ENCODE data around the gene NPR1.
"Not testable (repeated sequence)": the region's sequence is repeated elsewhere in the genome, so short reads cannot be mapped to it uniquely, and the experiment has no call there.

Gene NPR1

GRCh38 chr1:153678519-153679336, at the start of gene NPR1:
Gene NPR1 (plus strand): TSS chr1:153678688. CDS start chr1:153679109, 421 bp downstream.
- no peak for DNase-seq (ENCODE audit: low read depth in 2 of 3, low spot score in 1 of 3)

- DNase-seq (ENCODE audit: low read depth in 2 of 3, low spot score in 1 of 3): no peak
These were observed 49.2 kb upstream of the NPR1 start for GRCh38 chr1:153629343-153629665.

- DNase-seq (ENCODE audit: low read depth in 2 of 3, low spot score in 1 of 3): no peak
These were observed 48.5 kb upstream of the NPR1 start for GRCh38 chr1:153629971-153630370.

- no peak for DNase-seq (ENCODE audit: low read depth in 2 of 3, low spot score in 1 of 3)
These were observed 48.1 kb upstream of the NPR1 start for GRCh38 chr1:153630384-153630783.

GRCh38 chr1:153631047-153632022, 47.2 kb upstream of the NPR1 start:
- no peak for DNase-seq (ENCODE audit: low read depth in 2 of 3, low spot score in 1 of 3)

- DNase-seq (ENCODE audit: low read depth in 2 of 3, low spot score in 1 of 3): no peak
These were observed 45.2 kb upstream of the NPR1 start for GRCh38 chr1:153633161-153633753.

- peak; percentile 93 to 98 (median 98) for DNase-seq (ENCODE audit: low read depth in 2 of 3, low spot score in 1 of 3)
These were observed 44.5 kb upstream of the NPR1 start, which contains the start of gene CHTOP for GRCh38 chr1:153633754-153634665. Gene CHTOP (plus strand): TSS chr1:153634066. CDS start chr1:153636589, 2,523 bp downstream.

- DNase-seq (ENCODE audit: low read depth in 2 of 3, low spot score in 1 of 3): no peak
These were observed 42.6 kb upstream of the NPR1 start for GRCh38 chr1:153635872-153636271.

- DNase-seq (ENCODE audit: low read depth in 2 of 3, low spot score in 1 of 3): no peak
These were observed 42.2 kb upstream of the NPR1 start for GRCh38 chr1:153636312-153636711.

- no peak for DNase-seq (ENCODE audit: low read depth in 2 of 3, low spot score in 1 of 3)
These were observed 40.2 kb upstream of the NPR1 start for GRCh38 chr1:153638261-153638660.

- no peak for DNase-seq (ENCODE audit: low read depth in 2 of 3, low spot score in 1 of 3)
These were observed 39.2 kb upstream of the NPR1 start for GRCh38 chr1:153639280-153639679.

- not testable (repeated sequence) for DNase-seq (ENCODE audit: low read depth in 2 of 3, low spot score in 1 of 3)
These were observed 38.3 kb upstream of the NPR1 start for GRCh38 chr1:153640213-153640612.

GRCh38 chr1:153640861-153641260, 37.6 kb upstream of the NPR1 start:
- DNase-seq (ENCODE audit: low read depth in 2 of 3, low spot score in 1 of 3): no peak

- DNase-seq (ENCODE audit: low read depth in 2 of 3, low spot score in 1 of 3): no peak
These were observed 36.3 kb upstream of the NPR1 start for GRCh38 chr1:153642161-153642560.

GRCh38 chr1:153643100-153643499, 35.4 kb upstream of the NPR1 start:
- DNase-seq (ENCODE audit: low read depth in 2 of 3, low spot score in 1 of 3): no peak

- DNase-seq (ENCODE audit: low read depth in 2 of 3, low spot score in 1 of 3): no peak
These were observed 34.7 kb upstream of the NPR1 start for GRCh38 chr1:153643816-153644215.

- no peak for DNase-seq (ENCODE audit: low read depth in 2 of 3, low spot score in 1 of 3)
These were observed 31.7 kb upstream of the NPR1 start for GRCh38 chr1:153646672-153647345.

GRCh38 chr1:153647346-153647714, 31.2 kb upstream of the NPR1 start:
- no peak for DNase-seq (ENCODE audit: low read depth in 2 of 3, low spot score in 1 of 3)

GRCh38 chr1:153648000-153648643, 30.4 kb upstream of the NPR1 start:
- no peak for DNase-seq (ENCODE audit: low read depth in 2 of 3, low spot score in 1 of 3)
